Measurements from ENCODE around the gene SERPINA4. TPM values are rescaled to one million over a fixed set of nuclear protein-coding genes. Genes with fewer than 3 reads are reported as not detected.

SERPINA4 gene
- total and polyA plus RNA-seq, 9 of the 15 experiments (the other 6 are each of a cell fraction or from before 2014, with no cell fraction given): not detected

DNA sequence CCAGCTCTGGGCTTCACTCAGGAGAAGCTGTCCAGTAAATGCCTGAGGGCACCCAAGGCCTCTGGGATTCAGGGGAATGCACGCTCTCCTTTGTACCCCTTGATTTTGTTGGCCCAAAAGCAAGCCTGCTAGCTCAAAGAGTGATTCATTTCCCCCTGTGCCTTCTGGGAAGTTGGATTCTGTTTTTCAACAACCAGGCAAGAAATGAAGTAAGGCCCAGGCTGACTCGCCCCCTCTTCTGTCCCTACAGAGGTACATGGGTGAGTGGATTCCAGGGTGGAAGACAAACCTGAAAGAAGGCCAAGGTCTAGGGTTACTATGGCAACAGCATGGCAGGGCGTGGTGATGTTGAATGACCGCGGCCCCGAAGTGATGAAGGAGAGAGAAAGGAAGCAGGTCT is 10.7 kb downstream of the SERPINA4 start:
- Histone ChIP-seq H2AFZ (ENCODE audit: low read depth, low read length) (no peak overlapping the region), H3K27me3 (ENCODE audit: control insufficient read depth in 2 of 2, insufficient read depth in 2 of 2, low read length in 2 of 2) (no peaks in the 10 kb centered on the region), H3K36me3 (ENCODE audit: control insufficient read depth, insufficient read depth, low read length) (no peaks in the 10 kb centered on the region), H3K27ac (ENCODE audit: extremely low read depth, low read depth, low read length) (no peak overlapping the region), H3K4me3 (no peak overlapping the region), H3K4me2 (ENCODE audit: insufficient read depth, low read length) (no peak overlapping the region), H3K9me1 (ENCODE audit: control insufficient read depth, insufficient read depth, low read length) (no peaks in the 10 kb centered on the region), H3K4me1 (replicated peaks in 1 of 2; ENCODE audit: control insufficient read depth in 2 of 2, insufficient read depth in 2 of 2, low read length in 2 of 2) (no peaks in the 10 kb centered on the region), H3K9ac (ENCODE audit: insufficient read depth in 1 of 2, low read depth in 2 of 2, low read length in 2 of 2) (no peak overlapping the region), H3K9me3 (replicated peaks; ENCODE audit: control insufficient read depth, insufficient read depth, low read depth, low read length) (no peaks in the 10 kb centered on the region), H4K20me1 (replicated peaks; ENCODE audit: control insufficient read depth, insufficient read depth, low read length) (no peaks in the 10 kb centered on the region), H3K79me2 (ENCODE audit: control insufficient read depth, insufficient read depth, low read length) (no peaks in the 10 kb centered on the region)
- TF ChIP-seq PPARD (CRISPR knock-in tag; IDR thresholded peaks at IDR 0.05): no peak
- peak; percentile 62 for TF ChIP-seq RFX1 (IDR thresholded peaks at IDR 0.05)
- CTCF ChIA-PET (ENCODE audit: low intra/inter-chr PET ratio): no interaction called here
- 8% methylated on average over 5 of the region's 6 CpGs for WGBS (ENCODE audit: insufficient coverage, low coverage, missing lambda C conversion rate)
- no peak for ATAC-seq
- intact Hi-C loops (cut with micrococcal nuclease) (no loop called here), in situ Hi-C loops (cut with MboI) (no loop called here)
- no peak for FAIRE-seq
- POLR2A ChIA-PET: no interaction called here
- BruUV-seq (replicated peaks): no TSS peak
- DNase-seq (ENCODE audit: extremely low read depth in 1 of 4, low spot score in 3 of 4): no peak

DNA sequence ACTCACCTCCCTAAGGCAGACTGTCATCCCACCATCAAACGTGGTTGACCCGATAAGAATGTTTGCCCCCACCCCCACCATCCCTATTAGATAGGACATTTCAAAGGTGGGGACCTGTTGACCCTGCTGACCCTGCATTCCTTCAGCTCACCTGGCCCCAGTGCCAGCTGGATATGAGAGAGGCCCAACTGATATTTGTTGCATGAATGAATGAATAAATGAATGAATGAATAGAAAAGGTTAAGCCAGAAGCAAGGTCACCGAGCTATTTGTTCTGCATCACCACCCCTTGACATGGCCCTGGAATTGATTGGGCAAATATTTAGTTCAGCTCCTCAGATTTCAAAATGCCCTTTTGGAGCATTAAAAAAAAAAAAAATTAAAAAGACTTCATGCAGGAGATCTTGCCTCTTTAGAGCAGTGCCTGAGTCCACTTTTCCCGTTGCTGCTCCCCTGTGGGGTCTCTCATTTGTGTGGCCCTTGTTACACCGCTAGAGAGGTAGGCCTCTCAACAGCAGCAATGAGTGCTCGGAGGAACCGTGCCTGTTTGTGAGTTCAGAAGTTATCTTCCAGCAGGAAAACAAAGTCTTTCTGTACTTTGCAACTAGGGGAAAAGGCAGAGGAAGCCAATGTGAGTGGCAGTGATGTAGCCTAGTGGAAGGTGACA is 11.5 kb downstream of the SERPINA4 start:
- no peak for DNase-seq (ENCODE audit: extremely low read depth in 1 of 4, low spot score in 3 of 4)
- ChIA-PET CTCF (ENCODE audit: low intra/inter-chr PET ratio) (no interaction called here), POLR2A (no interaction called here)
- intact Hi-C loops (cut with micrococcal nuclease) (no loop called here), in situ Hi-C loops (cut with MboI) (no loop called here)
- no peaks in the 10 kb centered on the region for H3K9me3 ChIP-seq (replicated peaks; ENCODE audit: control insufficient read depth, insufficient read depth, low read depth, low read length)
- no peak overlapping the region for H3K4me3 ChIP-seq
- no peaks in the 10 kb centered on the region for H3K9me1 ChIP-seq (ENCODE audit: control insufficient read depth, insufficient read depth, low read length)
- 6% methylated on average over 7 of the region's 7 CpGs for WGBS (ENCODE audit: insufficient coverage, low coverage, missing lambda C conversion rate)
- no peak for ATAC-seq
- no TSS peak for BruUV-seq (replicated peaks)
- H4K20me1 ChIP-seq (replicated peaks; ENCODE audit: control insufficient read depth, insufficient read depth, low read length): no peaks in the 10 kb centered on the region
- no peak for FAIRE-seq
- H3K4me2 ChIP-seq (ENCODE audit: insufficient read depth, low read length): no peak overlapping the region
- no peaks in the 10 kb centered on the region for H3K27me3 ChIP-seq (ENCODE audit: control insufficient read depth in 2 of 2, insufficient read depth in 2 of 2, low read length in 2 of 2)
- no peaks in the 10 kb centered on the region for H3K79me2 ChIP-seq (ENCODE audit: control insufficient read depth, insufficient read depth, low read length)
- no peaks in the 10 kb centered on the region for H3K4me1 ChIP-seq (replicated peaks in 1 of 2; ENCODE audit: control insufficient read depth in 2 of 2, insufficient read depth in 2 of 2, low read length in 2 of 2)
- no peak overlapping the region for H3K9ac ChIP-seq (ENCODE audit: insufficient read depth in 1 of 2, low read depth in 2 of 2, low read length in 2 of 2)
- no peaks in the 10 kb centered on the region for H3K36me3 ChIP-seq (ENCODE audit: control insufficient read depth, insufficient read depth, low read length)
- no peak for TF ChIP-seq FOXJ2 (tag; IDR thresholded peaks at IDR 0.05)
- no peak for TF ChIP-seq YBX1 (IDR thresholded peaks at IDR 0.05)
- no peak for TF ChIP-seq CXXC5 (CRISPR knock-in tag; IDR thresholded peaks at IDR 0.05)
- no peak for TF ChIP-seq STAT5B (CRISPR knock-in tag; IDR thresholded peaks at IDR 0.05)
- TF ChIP-seq FOXM1 (IDR thresholded peaks at IDR 0.05; ENCODE audit: low read depth): no peak
- no peak for TF ChIP-seq FOXM1 (CRISPR knock-in tag; IDR thresholded peaks at IDR 0.05; ENCODE audit: low read depth)
- no peak for TF ChIP-seq NFIC (IDR thresholded peaks at IDR 0.05)
- no peak for TF ChIP-seq ZBTB7A (IDR thresholded peaks at IDR 0.05; ENCODE audit: borderline replicate concordance, control insufficient read depth, low read depth, low read length)
- TF ChIP-seq ETV1 (tag; conservative IDR thresholded peaks at IDR 0.05; ENCODE audit: low read depth): no peak
- no peak for TF ChIP-seq MAFF (IDR thresholded peaks at IDR 0.05; ENCODE audit: low read length)
- no peak for TF ChIP-seq ZNF146 (CRISPR knock-in tag; IDR thresholded peaks at IDR 0.05; ENCODE audit: unreplicated experiment)
- TF ChIP-seq ZNF766 (CRISPR knock-in tag; conservative IDR thresholded peaks at IDR 0.05): no peak
- TF ChIP-seq, protein P1, sequence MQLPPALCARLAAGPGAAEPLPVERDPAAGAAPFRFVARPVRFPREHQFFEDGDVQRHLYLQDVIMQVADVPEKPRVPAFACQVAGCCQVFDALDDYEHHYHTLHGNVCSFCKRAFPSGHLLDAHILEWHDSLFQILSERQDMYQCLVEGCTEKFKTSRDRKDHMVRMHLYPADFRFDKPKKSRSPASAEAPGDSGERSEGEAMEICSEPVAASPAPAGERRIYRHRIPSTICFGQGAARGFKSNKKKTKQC (CRISPR knock-in tag; IDR thresholded peaks at IDR 0.05): no peak
- TF ChIP-seq, protein P2, sequence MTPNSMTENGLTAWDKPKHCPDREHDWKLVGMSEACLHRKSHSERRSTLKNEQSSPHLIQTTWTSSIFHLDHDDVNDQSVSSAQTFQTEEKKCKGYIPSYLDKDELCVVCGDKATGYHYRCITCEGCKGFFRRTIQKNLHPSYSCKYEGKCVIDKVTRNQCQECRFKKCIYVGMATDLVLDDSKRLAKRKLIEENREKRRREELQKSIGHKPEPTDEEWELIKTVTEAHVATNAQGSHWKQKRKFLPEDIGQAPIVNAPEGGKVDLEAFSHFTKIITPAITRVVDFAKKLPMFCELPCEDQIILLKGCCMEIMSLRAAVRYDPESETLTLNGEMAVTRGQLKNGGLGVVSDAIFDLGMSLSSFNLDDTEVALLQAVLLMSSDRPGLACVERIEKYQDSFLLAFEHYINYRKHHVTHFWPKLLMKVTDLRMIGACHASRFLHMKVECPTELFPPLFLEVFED (CRISPR knock-in tag; conservative IDR thresholded peaks at IDR 0.05): no peak
- TF ChIP-seq FUS (optimal IDR thresholded peaks at IDR 0.05; ENCODE audit: low read depth, low read length): no peak
- no peak overlapping the region for H2AFZ ChIP-seq (ENCODE audit: low read depth, low read length)
- no peak overlapping the region for H3K27ac ChIP-seq (ENCODE audit: extremely low read depth, low read depth, low read length)
